Fibroblast of lung (primary cell): Measurements from ENCODE around the gene NDFIP2.

Source experiments
- CTCF ChIP-seq, 2 donors: IDR thresholded peaks in 1 of 2; conservative IDR thresholded peaks in 1 of 2; 1 replicate in 1 of 2; 2 replicates in 1 of 2; pipeline ENCODE4 v1.5.1; 2011 to 2012; ENCODE audit warnings: low read length in 2 of 2, control low read depth in 1 of 2, inconsistent platforms in 1 of 2, low read depth in 1 of 2, mild to moderate bottlenecking in 1 of 2
- EZH2 ChIP-seq: IDR thresholded peaks from 2 replicates; pipeline ENCODE4 v1.5.1; 2012; ENCODE audit warnings: low read length, control low read depth, mild to moderate bottlenecking; ENCODE audit errors: missing control alignments

- TF ChIP-seq CTCF (conservative IDR thresholded peaks at IDR 0.05 in 1 of 2, IDR thresholded peaks at IDR 0.05 in 1 of 2; ENCODE audit: low read depth in 1 of 2, low read length in 2 of 2) (no peak), EZH2 (no peak)
These were observed 24.9 kb upstream of the NDFIP2 start for GRCh38 chr13:79456051-79456450.
